IMR-90 (cell line): ENCODE measurements around the gene RSPH10B. TPM values are rescaled to one million over a fixed set of nuclear protein-coding genes. Genes with fewer than 3 reads are reported as not detected.

Experiments used
- microRNA-seq, 2 experiments: library from miRNA; stranded (forward) in 1 of 2; unstranded in 1 of 2; fragments of 10-50 nt in 1 of 2; fragments of <30 nt in 1 of 2; gene quantifications in 1 of 2; microRNA quantifications in 1 of 2; one replicate each; pipeline versions ENCODE3 to v1.1.0; 2013 to 2020; ENCODE audit not compliant: insufficient read depth in 1 of 2, insufficient read length in 1 of 2, unreplicated experiment in 1 of 2
- polyA plus RNA-seq, 3 experiments: library from polyadenylated mRNA; depleted of rRNA; stranded (reverse); fragments of >200 nt; gene quantifications; 2 replicates each; pipeline ENCODE4 v1.2.3, GENCODE V29; 2012; ENCODE audit warnings: low replicate concordance in 1 of 3
- small RNA-seq, 5 experiments: library from RNA; depleted of rRNA; stranded (forward); fragments of <200 nt; gene quantifications; one replicate each; pipeline ENCODE3, GENCODE V24; 2012
- total RNA-seq: library from RNA; depleted of rRNA; stranded (reverse); fragments of >200 nt; gene quantifications from 2 replicates; pipeline ENCODE4 v1.2.3, GENCODE V29; 2012; rRNA removed

The RSPH10B gene
- total and polyA plus RNA-seq, 2 of the 4 experiments (the other 2 are of a cell fraction), result under 0.01 TPM; not detected in 1

Small RNA genes within 50 kb of the gene (microRNA-seq; reads per million reads assigned to microRNA genes)
- gene RF00019 (ENCODE audit: insufficient read depth, insufficient read length) (not detected), gene SNORA80D (ENCODE audit: insufficient read depth, insufficient read length) (not detected)

Small RNA genes within 50 kb of the gene (small RNA-seq; reads per million reads assigned to genes)
- gene RF00019 (0 reads per million in 5 experiments), gene SNORA80D (0 to 13.6 (median 0.15) reads per million in 5 experiments)

Other genes starting within 250 kb of the RSPH10B start
- gene RNF216, start 189.0 kb downstream of the RSPH10B start, total RNA-seq, result 26.9 and 30.1 TPM in 2 replicates
- 23.0 and 24.8 TPM in 2 replicates for gene RNF216, start 189.0 kb downstream of the RSPH10B start, polyA plus RNA-seq (2012; rRNA removed)
- not detected in 2 replicates for gene OCM, start 89.9 kb downstream of the RSPH10B start, total RNA-seq
- not detected in 2 replicates for gene OCM, start 89.9 kb downstream of the RSPH10B start, polyA plus RNA-seq (2012; rRNA removed)
- gene CCZ1, start 72.0 kb downstream of the RSPH10B start, total RNA-seq, result 28.7 and 40.3 TPM in 2 replicates
- 20.5 and 25.4 TPM in 2 replicates for gene CCZ1, start 72.0 kb downstream of the RSPH10B start, polyA plus RNA-seq (2012; rRNA removed)
- gene PMS2, start 38.4 kb upstream of the RSPH10B start, total RNA-seq, result 14.3 and 16.9 TPM in 2 replicates
- gene PMS2, start 38.4 kb upstream of the RSPH10B start, polyA plus RNA-seq (2012; rRNA removed), result 5.5 and 6.8 TPM in 2 replicates
- 46.9 and 58.6 TPM in 2 replicates for gene AIMP2, start 38.6 kb upstream of the RSPH10B start, total RNA-seq
- gene AIMP2, start 38.6 kb upstream of the RSPH10B start, polyA plus RNA-seq (2012; rRNA removed), result 57.5 and 65.4 TPM in 2 replicates
- under 0.01 and 0.36 TPM in 2 replicates for gene ANKRD61, start 60.7 kb upstream of the RSPH10B start, total RNA-seq
- gene ANKRD61, start 60.7 kb upstream of the RSPH10B start, polyA plus RNA-seq (2012; rRNA removed), result 0.17 and 0.32 TPM in 2 replicates
- 35.1 and 53.9 TPM in 2 replicates for gene EIF2AK1, start 88.5 kb upstream of the RSPH10B start, total RNA-seq
- gene EIF2AK1, start 88.5 kb upstream of the RSPH10B start, polyA plus RNA-seq (2012; rRNA removed), result 57.9 and 60.8 TPM in 2 replicates
- gene USP42, start 134.3 kb upstream of the RSPH10B start, total RNA-seq, result 1.8 and 2.2 TPM in 2 replicates
- 4.0 TPM in 2 replicates for gene USP42, start 134.3 kb upstream of the RSPH10B start, polyA plus RNA-seq (2012; rRNA removed)